GM18861 (cell line): ENCODE results near the gene CD80.

Experiments
- ATAC-seq: cut with Tn5 transposase; IDR thresholded peaks from one replicate; pipeline ENCODE4 v1.9.1; 2021; ENCODE audit not compliant: unreplicated experiment

CD80 gene

DNA sequence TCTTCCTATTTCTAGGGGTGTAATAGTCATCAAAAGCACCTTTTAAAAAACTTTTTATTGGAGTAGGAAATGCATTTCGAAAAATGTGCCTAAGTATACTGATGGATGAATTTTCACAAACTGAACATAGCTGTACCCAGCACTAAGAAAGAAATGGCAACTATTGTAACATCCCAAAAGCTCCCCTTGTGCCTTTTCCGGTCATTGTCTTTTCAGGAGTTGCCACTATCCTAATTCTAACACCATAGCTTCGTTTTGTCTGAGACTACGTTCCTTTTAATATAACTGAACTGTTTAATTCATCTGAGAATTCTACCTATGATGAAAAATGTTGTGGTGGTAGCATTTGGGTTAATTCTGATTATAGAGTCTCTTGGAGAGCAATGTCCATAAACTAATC is 59.1 kb downstream of the CD80 start:
- no peak for ATAC-seq

DNA sequence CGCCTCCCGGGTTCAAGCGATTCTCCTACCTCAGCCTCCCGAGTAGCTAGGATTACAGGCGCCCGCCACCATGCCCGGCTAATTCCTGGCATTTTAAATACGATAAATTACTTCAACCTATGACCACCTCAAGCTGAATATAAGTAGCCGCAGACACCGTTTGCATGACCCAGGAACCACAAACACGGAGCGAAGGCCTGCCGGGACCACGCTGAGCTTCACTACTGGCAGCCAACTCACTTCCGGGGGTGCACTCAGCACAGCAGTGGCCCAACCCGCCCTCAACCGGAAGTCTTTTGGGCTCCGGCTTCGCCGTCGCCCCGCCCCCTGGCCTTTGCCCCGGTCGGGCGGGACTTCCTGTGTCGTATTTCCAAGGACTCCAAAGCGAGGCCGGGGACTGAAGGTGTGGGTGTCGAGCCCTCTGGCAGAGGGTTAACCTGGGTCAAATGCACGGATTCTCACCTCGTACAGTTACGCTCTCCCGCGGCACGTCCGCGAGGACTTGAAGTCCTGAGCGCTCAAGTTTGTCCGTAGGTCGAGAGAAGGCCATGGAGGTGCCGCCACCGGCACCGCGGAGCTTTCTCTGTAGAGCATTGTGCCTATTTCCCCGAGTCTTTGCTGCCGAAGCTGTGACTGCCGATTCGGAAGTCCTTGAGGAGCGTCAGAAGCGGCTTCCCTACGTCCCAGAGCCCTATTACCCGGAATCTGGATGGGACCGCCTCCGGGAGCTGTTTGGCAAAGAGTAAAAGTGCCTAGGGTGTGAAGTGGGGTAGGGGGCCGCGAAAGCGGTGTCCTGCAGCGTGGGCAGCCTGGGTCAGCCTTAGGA is 61.0 kb downstream of the CD80 start, which contains the start of gene TIMMDC1:
TSS of gene TIMMDC1 (plus strand) at position 362 of the 826 bp plus-strand sequence. CDS start at position 549, 187 bp downstream.
- ATAC-seq: peak; percentile 94

DNA sequence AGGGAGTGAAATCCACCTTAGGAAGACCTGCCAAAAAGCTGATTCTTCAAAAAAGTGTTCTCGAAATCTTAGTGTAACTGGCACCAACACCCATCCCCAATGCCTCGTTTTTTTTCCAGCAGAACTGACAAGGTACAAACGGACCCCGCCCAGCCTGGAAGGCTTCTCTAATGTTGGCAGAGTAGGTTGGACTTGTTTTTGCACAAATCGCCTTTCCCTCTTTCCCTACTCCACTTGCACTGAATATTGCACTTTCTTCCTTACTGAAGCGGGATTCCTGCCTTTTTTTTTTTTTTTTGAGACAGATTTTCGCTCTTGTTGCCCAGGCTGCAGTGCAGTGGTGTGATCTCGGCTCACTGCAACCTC is 61.6 kb downstream of the CD80 start:
- no peak for ATAC-seq

DNA sequence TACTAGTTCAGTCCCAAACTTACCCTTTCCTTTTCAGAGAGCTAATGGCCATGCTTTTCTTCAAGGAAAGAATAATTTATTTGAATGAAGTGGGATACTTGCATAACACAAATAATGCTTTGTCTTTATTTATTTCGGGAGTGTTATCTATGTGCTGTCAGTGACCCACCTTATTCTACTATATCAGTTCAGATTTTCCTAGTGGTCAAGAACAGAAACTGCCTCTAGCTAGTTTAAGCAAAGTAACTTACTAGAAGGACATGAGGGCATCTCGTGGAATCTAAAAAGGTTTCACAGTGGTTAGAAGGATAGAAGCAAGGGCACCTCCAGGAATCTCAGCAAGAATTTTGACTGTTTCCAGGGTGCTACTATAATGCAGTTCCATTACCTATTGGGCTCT is 64.8 kb downstream of the CD80 start:
- no peak for ATAC-seq

DNA sequence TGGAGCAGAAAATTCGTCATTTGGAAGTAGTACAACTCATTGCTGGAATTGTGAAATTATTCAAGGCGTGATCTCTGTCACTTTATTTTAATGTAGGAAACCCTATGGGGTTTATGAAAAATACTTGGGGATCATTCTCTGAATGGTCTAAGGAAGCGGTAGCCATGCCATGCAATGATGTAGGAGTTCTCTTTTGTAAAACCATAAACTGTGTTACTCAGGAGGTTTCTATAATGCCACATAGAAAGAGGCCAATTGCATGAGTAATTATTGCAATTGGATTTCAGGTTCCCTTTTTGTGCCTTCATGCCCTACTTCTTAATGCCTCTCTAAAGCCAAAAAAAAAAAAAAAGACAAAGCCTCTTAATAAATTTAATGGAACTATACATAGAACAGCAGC is 66.6 kb downstream of the CD80 start:
- ATAC-seq: no peak

DNA sequence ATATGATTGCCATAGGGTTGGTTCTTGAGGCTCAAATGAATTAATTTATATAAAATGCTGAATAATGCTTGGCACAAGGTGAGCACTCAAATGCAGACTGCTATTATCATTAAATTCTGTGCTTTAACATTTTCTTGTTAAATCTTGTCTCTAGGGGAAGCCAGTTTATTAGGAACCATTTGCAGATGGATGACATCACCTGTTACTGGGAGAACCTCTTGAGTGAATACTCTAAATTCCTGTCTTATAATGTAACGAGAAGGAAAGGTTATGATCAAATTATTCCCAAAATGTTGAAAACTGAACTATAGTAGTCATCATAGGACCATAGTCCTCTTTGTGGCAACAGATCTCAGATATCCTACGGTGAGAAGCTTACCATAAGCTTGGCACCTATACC is 67.3 kb downstream of the CD80 start:
- ATAC-seq: no peak

DNA sequence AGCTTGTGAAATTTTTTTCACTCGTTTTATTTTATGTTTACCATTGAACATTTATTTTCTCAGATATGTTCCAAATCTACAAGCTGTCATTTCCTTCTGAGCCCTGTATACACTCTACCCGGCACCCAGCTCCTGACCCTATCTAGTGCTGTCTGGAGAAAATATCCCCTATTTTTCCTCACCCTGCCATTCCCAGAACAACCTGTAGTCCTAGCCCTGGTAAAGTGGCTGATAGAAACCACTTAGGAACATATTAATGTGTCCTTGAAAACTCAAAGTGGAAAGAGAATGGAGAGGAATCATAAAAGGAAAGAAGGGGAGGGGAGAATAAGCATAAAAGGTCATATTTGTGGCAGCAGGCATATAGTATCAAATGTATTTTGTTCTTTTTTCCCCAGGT is 69.3 kb downstream of the CD80 start:
- no peak for ATAC-seq

DNA sequence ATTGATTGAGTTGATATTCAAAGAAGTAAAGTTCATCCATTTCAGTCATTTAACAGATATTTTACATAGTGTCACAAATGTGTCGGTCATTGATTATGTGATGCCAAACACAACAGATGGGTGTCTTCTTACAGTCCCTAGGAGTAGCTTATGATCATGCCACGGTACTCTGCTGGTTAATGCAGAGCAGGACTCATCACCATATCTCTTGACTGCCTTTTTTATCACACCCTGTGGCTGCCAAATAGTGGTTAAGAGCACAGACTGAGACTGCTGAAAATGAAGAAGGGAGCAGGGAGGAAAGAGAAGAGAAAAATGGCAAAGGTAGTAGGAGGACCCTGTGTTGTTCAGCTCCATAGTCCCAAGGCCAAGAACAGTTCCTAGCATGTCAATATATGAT is 73.9 kb downstream of the CD80 start:
- no peak for ATAC-seq

DNA sequence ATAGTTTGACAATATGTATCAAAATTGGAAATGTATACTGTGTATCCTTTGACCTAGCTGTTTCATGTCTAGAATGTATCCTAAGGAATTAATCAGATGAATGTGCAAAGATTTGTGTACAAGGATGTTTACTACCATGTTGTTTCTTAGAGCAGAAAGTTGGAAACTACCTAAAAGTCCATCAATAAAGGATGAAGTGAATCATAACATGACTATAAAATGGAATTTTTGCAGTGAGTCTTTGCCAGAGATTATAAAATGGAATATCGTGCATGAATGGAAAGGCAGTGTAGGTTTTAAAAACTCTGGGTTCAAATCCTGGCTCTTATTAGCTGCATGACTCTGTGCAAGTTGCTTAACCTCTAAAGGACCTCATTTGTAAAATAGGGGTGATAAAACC is 76.3 kb downstream of the CD80 start:
- no peak for ATAC-seq

DNA sequence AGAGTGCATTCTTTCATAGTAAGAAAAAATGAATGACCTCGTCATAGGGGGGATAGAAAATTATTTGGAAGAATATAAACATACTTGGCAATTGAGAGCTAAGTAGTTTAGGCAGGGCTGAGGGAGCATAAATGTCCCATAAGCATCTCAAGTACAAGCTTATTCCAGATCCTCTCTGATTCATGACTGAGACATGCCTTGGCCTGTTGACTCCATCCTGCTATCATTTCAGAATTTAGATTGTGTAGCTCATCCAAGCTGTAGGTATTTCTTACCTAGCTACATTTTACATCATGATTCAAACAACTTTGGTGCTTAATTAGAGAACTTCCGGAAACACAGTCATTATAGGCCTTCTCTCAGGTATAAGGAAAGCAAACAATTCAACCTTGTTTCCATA is 78.3 kb downstream of the CD80 start:
- no peak for ATAC-seq
